Duodenal mucosa (tissue), 2 donors: ENCODE results near the gene MSANTD4.
"Not testable (repeated sequence)": the region's sequence is repeated elsewhere in the genome, so short reads cannot be mapped to it uniquely, and the experiment has no call there.

Source experiments
- H3K27ac ChIP-seq: one replicate; pipeline ENCODE4 v1.7.0; 2013; ENCODE audit warnings: low read depth, low read length
- H3K27me3 ChIP-seq, 2 donors: one replicate each; pipeline ENCODE4 v1.7.0; 2013; ENCODE audit warnings: low read length in 2 of 2, control low read depth in 1 of 2; ENCODE audit not compliant: insufficient read depth in 2 of 2, control insufficient read depth in 1 of 2
- H3K36me3 ChIP-seq, 2 donors: one replicate each; pipeline ENCODE4 v1.7.0; 2013; ENCODE audit warnings: low read length in 2 of 2, control low read depth in 1 of 2; ENCODE audit not compliant: insufficient read depth in 2 of 2, control insufficient read depth in 1 of 2
- H3K4me1 ChIP-seq, 2 donors: one replicate each; pipeline ENCODE4 v1.7.0; 2013; ENCODE audit warnings: low read length in 2 of 2, control low read depth in 1 of 2; ENCODE audit not compliant: insufficient read depth in 2 of 2, control insufficient read depth in 1 of 2
- H3K4me3 ChIP-seq, 2 donors: one replicate each; pipeline ENCODE4 v1.7.0; 2013; ENCODE audit warnings: low read length in 2 of 2, low read depth in 1 of 2
- H3K9ac ChIP-seq, 2 donors: one replicate each; pipeline ENCODE4 v1.7.0; 2013; ENCODE audit warnings: low read length in 2 of 2, low read depth in 1 of 2
- H3K9me3 ChIP-seq, 2 donors: one replicate each; pipeline ENCODE4 v1.7.0; 2013; ENCODE audit warnings: low read length in 2 of 2, control low read depth in 1 of 2; ENCODE audit not compliant: control insufficient read depth in 1 of 2

MSANTD4 gene

GRCh38 chr11:106014620-106015019 is 7.4 kb downstream of the MSANTD4 start:
- H3K4me1 ChIP-seq: peaks cover 0 to 13% of the 10 kb centered on the region in 2 donors
- no peak overlapping the region for H3K9ac ChIP-seq
- H3K4me3 ChIP-seq: no peak overlapping the region
- H3K27ac ChIP-seq: no peak overlapping the region
- peaks cover 12% of the 10 kb centered on the region in 2 donors for H3K36me3 ChIP-seq
- no peaks in the 10 kb centered on the region for H3K27me3 ChIP-seq
- no peaks in the 10 kb centered on the region for H3K9me3 ChIP-seq

GRCh38 chr11:106014035-106014434 is 8.0 kb downstream of the MSANTD4 start:
- Histone ChIP-seq H3K9ac (no peak overlapping the region), H3K36me3 (peaks cover 17 to 18% of the 10 kb centered on the region in 2 donors), H3K4me3 (no peak overlapping the region), H3K4me1 (peaks cover 0 to 9% of the 10 kb centered on the region in 2 donors), H3K27ac (no peak overlapping the region), H3K27me3 (no peaks in the 10 kb centered on the region), H3K9me3 (no peaks in the 10 kb centered on the region)

- Histone ChIP-seq H3K27me3 (no peaks in the 10 kb centered on the region), H3K9ac (no peak overlapping the region), H3K9me3 (no peaks in the 10 kb centered on the region), H3K4me1 (peaks cover 0 to 9% of the 10 kb centered on the region in 2 donors), H3K36me3 (peaks cover 24 to 28% of the 10 kb centered on the region in 2 donors), H3K27ac (no peak overlapping the region), H3K4me3 (no peak overlapping the region)
Measured at GRCh38 chr11:106012744-106013143, 9.3 kb downstream of the MSANTD4 start.

GRCh38 chr11:106011481-106011880 is 10.6 kb downstream of the MSANTD4 start:
- H3K27me3 ChIP-seq: no peaks in the 10 kb centered on the region

GRCh38 chr11:106003094-106003493 is 18.9 kb downstream of the MSANTD4 start:
- not testable (repeated sequence) for H3K9ac ChIP-seq, H3K4me1 ChIP-seq, H3K9me3 ChIP-seq, H3K27me3 ChIP-seq, H3K27ac ChIP-seq, H3K4me3 ChIP-seq
- H3K36me3 ChIP-seq: peaks cover 10 to 29% of the 10 kb centered on the region in 2 donors

More at GRCh38 chr11:106011481-106011880, 10.6 kb downstream of the MSANTD4 start:
- Histone ChIP-seq H3K4me3 (no peak overlapping the region), H3K9ac (no peak overlapping the region), H3K36me3 (peaks cover 24 to 41% of the 10 kb centered on the region in 2 donors), H3K4me1 (peaks cover 0 to 3% of the 10 kb centered on the region in 2 donors), H3K9me3 (no peaks in the 10 kb centered on the region), H3K27ac (no peak overlapping the region)

GRCh38 chr11:106001304-106002012 is 20.6 kb downstream of the MSANTD4 start:
- H3K9ac ChIP-seq: no peak overlapping the region
- no peak overlapping the region for H3K27ac ChIP-seq
- peaks cover 0 to 9% of the 10 kb centered on the region in 2 donors for H3K9me3 ChIP-seq
- no peaks in the 10 kb centered on the region for H3K27me3 ChIP-seq
- peaks cover 7 to 13% of the 10 kb centered on the region in 2 donors for H3K36me3 ChIP-seq
- no peaks in the 10 kb centered on the region for H3K4me1 ChIP-seq
- H3K4me3 ChIP-seq: no peak overlapping the region

- H3K4me3 ChIP-seq: no peak overlapping the region
Measured at GRCh38 chr11:105991888-105992287, 30.2 kb downstream of the MSANTD4 start.

GRCh38 chr11:105989124-105989523 is 32.9 kb downstream of the MSANTD4 start:
- Histone ChIP-seq H3K4me1 (no peaks in the 10 kb centered on the region), H3K9ac (no peak overlapping the region), H3K27ac (no peak overlapping the region), H3K4me3 (no peak overlapping the region), H3K27me3 (no peaks in the 10 kb centered on the region), H3K9me3 (no peaks in the 10 kb centered on the region), H3K36me3 (no peaks in the 10 kb centered on the region)

More at GRCh38 chr11:105991888-105992287, 30.2 kb downstream of the MSANTD4 start:
- Histone ChIP-seq H3K9ac (no peak overlapping the region), H3K36me3 (peaks cover 5 to 6% of the 10 kb centered on the region in 2 donors), H3K27me3 (no peaks in the 10 kb centered on the region), H3K9me3 (peaks cover 0 to 2% of the 10 kb centered on the region in 2 donors), H3K4me1 (no peaks in the 10 kb centered on the region), H3K27ac (no peak overlapping the region)

GRCh38 chr11:105988197-105988596 is 33.8 kb downstream of the MSANTD4 start:
- no peak overlapping the region for H3K27ac ChIP-seq

GRCh38 chr11:105986554-105986953 is 35.5 kb downstream of the MSANTD4 start:
- Histone ChIP-seq H3K27me3 (no peaks in the 10 kb centered on the region), H3K36me3 (no peaks in the 10 kb centered on the region), H3K27ac (no peak overlapping the region)

More at GRCh38 chr11:105988197-105988596, 33.8 kb downstream of the MSANTD4 start:
- no peak overlapping the region for H3K4me3 ChIP-seq
- no peaks in the 10 kb centered on the region for H3K4me1 ChIP-seq
- no peak overlapping the region for H3K9ac ChIP-seq
- H3K27me3 ChIP-seq: no peaks in the 10 kb centered on the region
- H3K36me3 ChIP-seq: no peaks in the 10 kb centered on the region
- no peaks in the 10 kb centered on the region for H3K9me3 ChIP-seq

More at GRCh38 chr11:105986554-105986953, 35.5 kb downstream of the MSANTD4 start:
- H3K4me3 ChIP-seq: no peak overlapping the region
- H3K9me3 ChIP-seq: no peaks in the 10 kb centered on the region
- no peak overlapping the region for H3K9ac ChIP-seq
- no peaks in the 10 kb centered on the region for H3K4me1 ChIP-seq
